HG03103 (cell line): ENCODE results near the gene MIXL1.
"Not testable (repeated sequence)": the region's sequence is repeated elsewhere in the genome, so short reads cannot be mapped to it uniquely, and the experiment has no call there.

Experiments used
- ATAC-seq: cut with Tn5 transposase; IDR thresholded peaks from one replicate; pipeline ENCODE4 v1.9.1; 2021; ENCODE audit warnings: low read depth; ENCODE audit not compliant: unreplicated experiment

MIXL1 gene

DNA sequence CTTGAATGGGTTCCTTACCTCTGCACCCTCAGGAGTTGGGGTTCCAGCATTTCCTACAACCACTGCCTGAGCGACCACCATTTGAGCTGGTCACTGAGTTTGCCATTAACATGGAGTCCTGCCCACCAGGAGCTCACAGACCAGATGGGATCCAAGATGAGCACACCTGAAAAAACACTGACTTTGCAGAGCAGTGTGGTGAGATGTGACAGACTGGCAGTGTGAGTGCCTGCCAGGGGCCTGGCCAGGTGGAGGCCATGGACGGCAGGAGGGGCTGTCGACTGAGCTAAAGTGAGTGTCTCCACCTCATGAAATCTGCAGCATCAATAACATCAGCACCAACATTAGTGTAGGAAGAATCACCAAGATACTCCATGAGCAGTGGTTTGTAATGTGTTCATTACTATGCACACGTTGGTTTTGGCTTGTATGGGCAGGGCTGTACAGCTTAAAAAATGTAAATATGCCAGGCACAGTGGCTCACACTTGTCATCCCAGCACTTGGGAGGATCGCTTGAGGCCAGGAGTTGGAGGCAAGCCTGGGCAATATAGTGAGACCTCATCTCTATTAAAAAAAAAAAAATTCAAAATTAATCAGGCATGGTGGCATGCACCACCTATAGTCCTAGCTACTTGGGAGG, 12.2 kb upstream of the MIXL1 start:
- no peak for ATAC-seq

- no peak for ATAC-seq
Observed at GRCh38 chr1:226212545-226212944, 10.9 kb upstream of the MIXL1 start.

DNA sequence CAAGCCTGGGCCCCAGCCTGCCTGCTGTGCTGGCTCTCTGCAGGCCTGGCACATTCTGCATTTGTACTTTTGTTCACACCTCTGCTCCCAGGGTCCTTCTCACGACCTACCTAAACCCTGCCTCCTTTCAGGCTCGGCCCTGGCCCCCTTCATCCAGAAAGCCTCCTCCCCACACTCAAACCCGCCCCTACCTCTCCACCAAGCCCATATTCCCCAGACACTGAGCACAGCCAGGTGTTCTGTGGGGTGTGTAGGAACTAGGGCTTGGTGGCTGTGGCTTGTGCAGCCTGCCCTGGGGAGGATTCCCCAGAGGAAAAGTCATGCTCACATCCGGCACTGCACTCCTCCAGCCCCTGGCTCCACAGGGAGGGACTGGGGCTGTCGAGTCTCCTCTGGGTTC, 8.2 kb upstream of the MIXL1 start:
- ATAC-seq, result no peak

DNA sequence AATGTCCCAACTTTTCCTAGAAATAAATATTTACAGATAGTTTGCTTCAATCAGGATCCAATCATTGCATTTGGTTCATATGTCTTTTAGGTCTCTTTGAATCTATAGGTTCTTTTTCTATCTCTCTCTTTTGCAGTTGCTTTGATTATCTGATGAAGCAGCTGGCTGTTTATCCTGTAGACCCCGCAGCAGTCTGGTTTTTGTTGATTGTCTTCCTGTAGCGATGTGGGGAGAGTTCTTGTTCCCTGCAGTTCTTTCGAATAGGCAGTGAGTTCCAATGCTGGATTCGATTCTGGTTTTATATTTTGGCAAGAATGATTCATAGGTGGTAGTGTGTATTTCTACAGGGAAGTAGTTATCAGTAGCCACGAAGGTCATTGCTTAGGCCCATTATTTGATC, 7.4 kb upstream of the MIXL1 start:
- no peak for ATAC-seq

- no peak for ATAC-seq
Observed at GRCh38 chr1:226217273-226217672, 6.2 kb upstream of the MIXL1 start.

DNA sequence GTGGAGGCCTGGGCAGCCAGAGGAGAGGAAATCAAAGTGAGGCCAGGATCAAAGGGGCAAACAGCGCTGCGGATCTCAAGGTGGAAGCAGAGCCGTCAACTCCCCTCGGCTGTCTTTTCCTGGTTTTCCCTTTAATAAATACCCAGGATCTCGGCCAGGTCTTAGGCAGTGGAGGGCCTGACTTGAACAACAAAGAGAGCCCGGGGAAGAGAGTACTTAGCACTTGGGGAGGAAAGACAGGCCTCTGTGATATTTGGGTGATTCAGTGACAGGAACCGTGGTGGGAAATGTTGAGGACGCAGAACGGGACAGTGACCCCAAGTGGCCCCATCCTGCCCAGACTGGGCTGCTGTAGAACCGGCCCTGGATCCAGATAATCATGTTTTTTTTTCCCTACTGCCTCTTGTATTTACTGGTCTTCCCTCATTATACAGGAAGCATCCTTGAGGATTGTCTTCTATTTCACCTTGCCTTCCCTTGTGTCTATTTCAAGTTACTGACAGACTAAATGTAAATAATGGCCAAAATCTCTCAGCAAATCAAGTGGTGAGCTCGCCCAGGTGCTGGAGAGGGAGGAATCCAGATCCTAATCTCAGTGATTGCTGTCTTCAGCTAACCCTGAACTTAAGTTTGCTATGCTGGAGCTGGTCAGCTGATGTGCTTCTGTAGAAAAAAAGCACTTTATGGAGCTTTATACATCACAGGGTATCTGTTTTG, 2.8 kb upstream of the MIXL1 start:
- ATAC-seq, result no peak

- ATAC-seq, result no peak
Observed at GRCh38 chr1:226222686-226223085, 778 bp upstream of the MIXL1 start.

GRCh38 chr1:226223786-226224244, 351 bp downstream of the MIXL1 start:
- ATAC-seq, result peak; percentile 56

- ATAC-seq, result no peak
Observed at GRCh38 chr1:226226601-226227000, 3.1 kb downstream of the MIXL1 start.

DNA sequence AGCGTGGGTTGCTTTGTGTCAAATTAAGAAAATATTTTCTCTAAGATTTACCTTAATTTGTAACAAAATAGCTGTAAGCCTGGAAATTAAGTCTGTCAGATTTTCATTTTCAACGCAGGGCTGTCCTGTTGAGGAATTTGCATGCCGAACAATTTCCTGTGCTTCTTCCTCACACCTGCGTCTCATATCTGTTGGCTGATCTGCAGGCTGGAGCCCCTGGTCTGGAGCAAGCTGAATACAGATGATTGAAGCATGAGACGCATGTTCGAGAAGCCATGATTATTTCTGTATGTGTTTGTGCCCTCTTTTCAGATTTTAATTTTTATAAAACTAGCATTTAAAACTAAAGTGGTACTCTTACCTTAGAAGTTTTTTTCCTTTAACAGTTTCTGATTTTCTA, 9.8 kb downstream of the MIXL1 start:
- peak; percentile 63 for ATAC-seq

DNA sequence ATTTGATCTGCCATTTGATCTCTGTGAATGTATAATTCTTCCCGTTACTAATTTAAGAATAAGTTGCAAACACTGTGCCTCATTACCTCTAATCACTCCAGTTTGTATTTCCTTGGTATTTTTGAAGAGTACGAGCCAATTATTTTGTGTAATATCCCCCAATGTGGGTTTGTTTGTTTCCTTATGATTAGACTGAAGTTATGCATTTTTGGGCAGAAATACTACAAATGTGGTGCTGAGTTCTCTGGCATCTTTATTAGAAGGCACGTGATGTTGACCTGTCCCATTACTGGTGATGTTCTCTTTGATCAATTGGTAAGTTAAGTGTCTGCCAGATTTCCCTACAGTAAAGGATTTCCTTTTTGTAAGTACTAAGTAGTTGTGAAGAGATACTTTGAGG, 10.3 kb downstream of the MIXL1 start:
- ATAC-seq, result no peak

GRCh38 chr1:226236826-226237225, 13.4 kb downstream of the MIXL1 start:
- ATAC-seq, result no peak

- no peak for ATAC-seq
Observed at GRCh38 chr1:226239421-226239820, 16.0 kb downstream of the MIXL1 start.

DNA sequence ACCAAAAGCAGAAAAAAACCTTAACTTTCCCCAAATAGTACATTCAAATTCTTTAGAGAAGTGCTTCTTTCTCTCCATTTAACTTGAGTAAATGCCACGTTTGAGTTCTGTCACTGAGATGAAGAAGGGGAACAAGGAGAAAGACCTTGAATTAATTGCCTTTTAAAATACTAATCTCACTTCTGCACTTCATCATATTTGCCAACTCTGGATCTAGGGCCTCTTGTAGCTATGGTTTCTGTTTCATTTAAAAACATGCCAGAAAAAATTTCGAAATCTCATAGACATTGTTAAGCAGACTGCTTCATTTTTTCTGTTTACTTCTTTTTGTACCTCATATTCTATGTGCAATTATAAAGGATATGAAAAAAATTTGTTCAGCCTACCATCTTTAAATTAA, 24.6 kb downstream of the MIXL1 start:
- ATAC-seq, result no peak

- no peak for ATAC-seq
Observed at GRCh38 chr1:226248796-226249195, 25.3 kb downstream of the MIXL1 start.

DNA sequence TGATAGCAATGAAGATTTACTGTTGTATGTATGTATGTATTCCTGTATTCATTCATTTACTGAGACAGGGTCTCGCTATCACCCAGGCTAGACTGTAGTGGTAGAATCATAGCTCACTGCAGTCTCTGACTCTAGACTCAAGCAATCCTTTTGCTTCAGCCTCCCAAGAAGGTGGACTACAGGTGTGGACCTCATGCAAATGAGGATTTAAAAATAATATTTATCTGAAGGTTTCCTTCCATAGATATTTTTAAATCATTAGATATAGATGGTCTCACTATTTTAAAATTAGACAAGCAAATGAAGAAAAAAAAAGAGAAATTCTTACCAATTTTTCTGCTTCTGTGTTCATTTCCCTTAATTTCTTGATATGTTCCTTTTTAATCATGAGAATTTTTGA, 27.0 kb downstream of the MIXL1 start:
- no peak for ATAC-seq

DNA sequence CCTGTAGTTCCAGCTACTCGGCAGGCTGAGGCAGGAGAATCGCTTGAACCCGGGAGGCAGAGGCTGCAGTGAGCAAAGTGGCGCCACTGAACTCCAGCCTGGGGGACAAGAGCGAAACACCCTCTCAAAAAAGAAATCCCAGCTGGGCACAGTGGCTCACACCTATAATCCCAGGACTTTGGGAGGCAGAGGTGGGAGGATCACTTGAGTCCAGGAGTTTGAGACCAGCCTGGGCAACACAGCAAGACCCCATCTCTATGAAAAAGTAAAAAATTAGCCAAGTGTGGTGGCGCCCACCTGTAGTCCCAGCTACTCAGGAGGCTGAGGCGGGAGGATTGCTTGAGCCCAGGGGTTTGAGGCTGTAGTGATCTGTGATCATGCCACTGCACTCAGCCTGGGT, 29.4 kb downstream of the MIXL1 start:
- not testable (repeated sequence) for ATAC-seq

GRCh38 chr1:226253933-226254332, 30.5 kb downstream of the MIXL1 start:
- no peak for ATAC-seq

DNA sequence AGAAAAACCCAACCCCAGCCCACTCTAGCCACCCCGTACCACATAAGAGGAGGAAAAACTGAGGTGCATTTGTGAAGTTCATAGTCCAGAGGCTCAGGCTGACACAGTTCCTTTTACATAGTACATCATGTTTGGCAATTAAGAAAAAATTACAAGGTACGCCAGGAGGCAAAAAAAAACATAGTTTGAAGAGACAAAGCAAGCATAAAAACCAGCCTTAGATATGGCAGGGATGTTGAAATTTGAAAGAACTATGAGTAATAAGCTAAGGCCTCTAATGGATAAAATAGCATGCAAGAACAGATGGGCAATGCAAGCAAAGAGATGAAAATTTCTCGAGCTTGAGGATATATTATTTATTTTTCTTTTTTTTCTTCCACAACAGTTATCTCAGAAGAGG, 31.9 kb downstream of the MIXL1 start:
- no peak for ATAC-seq

DNA sequence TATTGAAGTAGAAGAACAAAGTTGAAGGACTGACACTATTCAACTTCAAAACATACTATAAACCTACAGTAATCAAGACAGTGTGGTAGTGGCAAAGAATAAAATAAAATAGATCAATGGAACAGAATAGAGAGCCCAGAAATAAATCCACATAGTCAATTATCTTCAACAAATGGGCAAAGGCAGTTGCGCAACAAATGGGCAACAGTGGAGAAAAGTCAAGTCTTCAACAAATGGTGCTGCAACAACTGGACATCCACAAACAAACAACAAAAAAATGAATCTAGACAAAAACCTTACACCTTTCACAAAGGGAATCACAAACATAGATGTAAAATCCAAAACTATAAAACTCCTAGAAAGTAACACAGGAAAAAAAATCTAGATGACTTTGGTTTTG, 38.4 kb downstream of the MIXL1 start:
- ATAC-seq, result no peak

GRCh38 chr1:226268421-226269124, 45.1 kb downstream of the MIXL1 start:
- ATAC-seq, result no peak
